ENCODE measurements around the gene SP6. TPM values are rescaled to one million over a fixed set of nuclear protein-coding genes. Genes with fewer than 3 reads are reported as not detected.

Gene SP6
- total RNA-seq, 2 experiments from 2014 or later, result 0.10 to 0.19 TPM

DNA sequence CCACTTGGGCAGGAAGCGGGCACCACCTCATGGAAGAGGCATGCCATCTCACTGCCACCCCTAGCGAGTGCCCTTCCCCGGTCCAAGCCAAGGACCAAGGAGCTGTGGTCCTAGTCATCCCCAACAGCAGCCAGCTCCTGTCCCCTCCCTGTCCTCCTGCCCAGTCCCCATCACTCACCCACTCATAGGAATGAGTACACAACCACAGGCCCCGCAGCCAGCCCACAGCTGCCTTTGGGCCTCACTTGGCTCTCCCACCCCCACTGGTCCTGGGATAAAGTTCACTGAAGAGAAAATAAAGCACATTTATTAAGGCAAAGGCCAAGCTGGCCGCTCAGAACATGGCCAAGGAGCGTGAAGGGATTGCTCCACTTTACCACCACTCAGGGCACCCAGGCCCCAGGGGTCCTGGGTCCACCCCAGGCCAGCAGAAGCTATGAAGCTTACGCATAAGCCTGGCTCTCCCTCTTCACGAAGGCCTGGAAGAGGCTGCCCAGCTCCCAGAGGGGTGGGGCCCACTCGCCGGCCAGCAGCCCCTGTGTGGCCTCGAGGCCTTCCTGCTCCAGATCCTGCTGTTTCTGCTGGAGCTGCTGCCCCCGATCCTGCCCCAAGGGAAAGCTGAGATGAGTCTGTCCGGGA lies 13.4 kb downstream of the SP6 start:
- H3K9me3 Mint-ChIP-seq, result no peaks in the 10 kb centered on the region
- H3K4me1 Mint-ChIP-seq (ENCODE audit: low read depth), result peaks cover 54% of the 10 kb centered on the region
- H3K27ac Mint-ChIP-seq, result no peak overlapping the region
- intact Hi-C loops (cut with micrococcal nuclease), result no loop called here
- H3K4me3 Mint-ChIP-seq, result no peak overlapping the region
- no peak for DNase-seq
- peaks cover 5% of the 10 kb centered on the region for H3K36me3 Mint-ChIP-seq (ENCODE audit: low read depth)
- H3K27me3 Mint-ChIP-seq (ENCODE audit: low read depth), result no peaks in the 10 kb centered on the region
- CTCF ChIA-PET, result interaction anchor here (1.1 to 1.5 kb wide), 2 partner anchors 52 to 54 kb away, joined by 3 to 10 read pairs; no protein-coding TSS in a partner anchor

GRCh38 chr17:47836601-47837000 lies 14.4 kb downstream of the SP6 start:
- peaks cover 52% of the 10 kb centered on the region for H3K4me1 Mint-ChIP-seq (ENCODE audit: low read depth)
- H3K27ac Mint-ChIP-seq, result no peak overlapping the region
- no peaks in the 10 kb centered on the region for H3K9me3 Mint-ChIP-seq
- intact Hi-C loops (cut with micrococcal nuclease), result no loop called here
- H3K27me3 Mint-ChIP-seq (ENCODE audit: low read depth), result no peaks in the 10 kb centered on the region
- peaks cover 5% of the 10 kb centered on the region for H3K36me3 Mint-ChIP-seq (ENCODE audit: low read depth)
- no peak overlapping the region for H3K4me3 Mint-ChIP-seq
- CTCF ChIA-PET, result interaction anchor here (1.0 to 2.0 kb wide), 4 partner anchors 55 to 178 kb away, joined by 3 to 10 read pairs (median 4); no protein-coding TSS in a partner anchor
- DNase-seq, result no peak

GRCh38 chr17:47834756-47835155 lies 16.2 kb downstream of the SP6 start:
- intact Hi-C loops (cut with micrococcal nuclease), result no loop called here
- Mint-ChIP-seq H3K36me3 (ENCODE audit: low read depth) (peaks cover 7% of the 10 kb centered on the region), H3K4me3 (no peak overlapping the region), H3K9me3 (no peaks in the 10 kb centered on the region), H3K27me3 (ENCODE audit: low read depth) (no peaks in the 10 kb centered on the region), H3K4me1 (ENCODE audit: low read depth) (peaks cover 54% of the 10 kb centered on the region), H3K27ac (no peak overlapping the region)
- no peak for DNase-seq
- CTCF ChIA-PET, result interaction anchor here (1.5 to 2.0 kb wide), 2 partner anchors 55 to 56 kb away, joined by 4 to 6 read pairs; no protein-coding TSS in a partner anchor

DNA sequence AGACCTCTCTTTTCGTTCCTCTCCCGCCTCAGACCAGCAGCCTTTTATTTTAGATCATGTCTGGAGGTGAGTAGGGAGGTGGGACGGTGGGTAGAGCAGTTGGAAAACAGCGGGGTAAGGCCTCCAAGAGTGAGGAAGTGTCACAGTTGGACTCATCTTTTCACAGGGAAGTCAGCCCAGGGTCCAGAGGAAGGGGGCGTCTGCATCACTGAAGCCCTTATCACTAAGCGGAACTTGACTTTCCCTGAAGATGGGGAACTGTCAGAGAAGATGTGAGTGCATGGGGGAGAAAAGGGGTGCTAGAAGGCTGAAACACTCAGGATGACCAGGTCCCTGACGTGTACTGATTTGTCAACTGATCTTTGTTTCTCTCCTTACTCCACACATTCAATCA lies 19.0 kb downstream of the SP6 start:
- CTCF ChIA-PET, result interaction anchor here (0.6 to 1.5 kb wide), 6 partner anchors 8 to 118 kb away, joined by 3 to 6 read pairs (median 3); no protein-coding TSS in a partner anchor
- intact Hi-C loops (cut with micrococcal nuclease), result loop anchor here (1.0 to 2.0 kb wide), 2 partner anchors 64 to 139 kb away; partner anchors contain the start of genes CDK5RAP3 and SP2
- peaks cover 60% of the 10 kb centered on the region for H3K4me1 Mint-ChIP-seq (ENCODE audit: low read depth)

GRCh38 chr17:47831003-47831933 lies 19.7 kb downstream of the SP6 start, which contains the start of the genes LRRC46 and MRPL10:
Gene LRRC46, plus strand, starts transcription at chr17:47831670. Its CDS starts 320 bp downstream, at chr17:47831990.
Gene MRPL10, minus strand, starts transcription at chr17:47831541. Its CDS starts 30 bp downstream, at chr17:47831511.
- H3K27me3 Mint-ChIP-seq (ENCODE audit: low read depth), result no peaks in the 10 kb centered on the region
- CTCF ChIA-PET, result interaction anchor here (0.6 to 1.5 kb wide), 7 partner anchors 9 to 119 kb away, joined by 3 to 6 read pairs (median 3); no protein-coding TSS in a partner anchor
- no peaks in the 10 kb centered on the region for H3K9me3 Mint-ChIP-seq
- DNase-seq, result peak; percentile 93
- peaks cover 19% of the 10 kb centered on the region for H3K36me3 Mint-ChIP-seq (ENCODE audit: low read depth)
- H3K27ac Mint-ChIP-seq, result peak within 1 kb of the TSS; percentile 78
- intact Hi-C loops (cut with micrococcal nuclease), result loop anchor here (1.0 to 2.0 kb wide), 2 partner anchors 65 to 140 kb away; partner anchors contain the start of genes CDK5RAP3 and SP2
- H3K4me1 Mint-ChIP-seq (ENCODE audit: low read depth), result peaks cover 60% of the 10 kb centered on the region
- peak within 1 kb of the TSS; percentile 89 for H3K4me3 Mint-ChIP-seq

More for the DNA sequence above, 19.0 kb downstream of the SP6 start:
- no peak for DNase-seq
- H3K27ac Mint-ChIP-seq, result no peak overlapping the region
- H3K36me3 Mint-ChIP-seq (ENCODE audit: low read depth), result peaks cover 13% of the 10 kb centered on the region
- peak overlapping the region; percentile 89 for H3K4me3 Mint-ChIP-seq
- no peaks in the 10 kb centered on the region for H3K9me3 Mint-ChIP-seq
- H3K27me3 Mint-ChIP-seq (ENCODE audit: low read depth), result no peaks in the 10 kb centered on the region

- H3K4me1 Mint-ChIP-seq (ENCODE audit: low read depth), result peaks cover 53% of the 10 kb centered on the region
Observed at GRCh38 chr17:47830396-47831002, 20.5 kb downstream of the SP6 start.

GRCh38 chr17:47829870-47830269 lies 21.1 kb downstream of the SP6 start:
- Mint-ChIP-seq H3K36me3 (ENCODE audit: low read depth) (peaks cover 22% of the 10 kb centered on the region), H3K4me3 (peak overlapping the region; percentile 89), H3K4me1 (ENCODE audit: low read depth) (peaks cover 47% of the 10 kb centered on the region), H3K27me3 (ENCODE audit: low read depth) (no peaks in the 10 kb centered on the region), H3K9me3 (no peaks in the 10 kb centered on the region), H3K27ac (peak overlapping the region; percentile 3)
- CTCF ChIA-PET, result interaction anchor here (1.6 kb wide), 1 partner anchor 11 kb away, joined by 4 read pairs; the partner anchor contains the start of gene SCRN2
- no peak for DNase-seq
- intact Hi-C loops (cut with micrococcal nuclease), result loop anchor here (2.0 kb wide), 1 partner anchor 141 kb away; the partner anchor contains the start of gene CDK5RAP3

More at GRCh38 chr17:47830396-47831002, 20.5 kb downstream of the SP6 start:
- Mint-ChIP-seq H3K27me3 (ENCODE audit: low read depth) (no peaks in the 10 kb centered on the region), H3K36me3 (ENCODE audit: low read depth) (peaks cover 21% of the 10 kb centered on the region), H3K4me3 (peak overlapping the region; percentile 89), H3K9me3 (no peaks in the 10 kb centered on the region), H3K27ac (peak overlapping the region; percentile 78)
- intact Hi-C loops (cut with micrococcal nuclease), result loop anchor here (1.0 to 2.0 kb wide), 2 partner anchors 66 to 140 kb away; partner anchors contain the start of genes CDK5RAP3 and SP2
- CTCF ChIA-PET, result interaction anchor here (0.8 to 1.6 kb wide), 5 partner anchors 10 to 63 kb away, joined by 3 to 6 read pairs (median 4); partner anchors contain the start of gene SCRN2
- DNase-seq, result no peak

DNA sequence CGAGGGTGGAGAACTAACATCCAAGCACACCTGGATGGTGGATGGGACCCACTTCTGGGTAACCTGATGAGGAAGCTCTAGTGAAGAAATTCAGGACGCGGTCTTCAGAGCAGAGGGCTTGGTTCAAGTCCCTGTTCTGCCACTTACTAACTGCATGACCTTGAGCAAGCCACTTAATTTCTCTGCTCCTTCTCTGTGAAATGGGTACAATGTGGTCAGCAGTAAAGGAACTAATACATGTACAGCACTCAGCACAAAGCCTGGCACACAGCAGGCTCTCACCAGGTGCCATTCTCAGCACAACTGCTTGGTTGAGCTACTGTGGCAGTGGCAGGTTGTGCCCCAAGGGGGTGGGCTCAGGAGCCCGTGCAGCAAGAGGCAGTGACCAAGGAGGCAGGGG lies 27.4 kb downstream of the SP6 start:
- intact Hi-C loops (cut with micrococcal nuclease), result no loop called here
- Mint-ChIP-seq H3K27ac (no peak overlapping the region), H3K27me3 (ENCODE audit: low read depth) (no peaks in the 10 kb centered on the region), H3K4me3 (no peak overlapping the region), H3K4me1 (ENCODE audit: low read depth) (peaks cover 25% of the 10 kb centered on the region), H3K36me3 (ENCODE audit: low read depth) (peaks cover 21% of the 10 kb centered on the region), H3K9me3 (no peaks in the 10 kb centered on the region)
- no peak for DNase-seq
- CTCF ChIA-PET, result interaction anchor here (1.1 to 1.3 kb wide), 2 partner anchors 19 to 68 kb away, joined by 3 to 4 read pairs; no protein-coding TSS in a partner anchor

- CTCF ChIA-PET, result interaction anchor here (0.7 to 1.5 kb wide), 4 partner anchors 20 to 684 kb away, joined by 3 to 4 read pairs (median 4); no protein-coding TSS in a partner anchor
- no peak for DNase-seq
- Mint-ChIP-seq H3K27ac (no peak overlapping the region), H3K4me1 (ENCODE audit: low read depth) (peaks cover 23% of the 10 kb centered on the region), H3K9me3 (no peaks in the 10 kb centered on the region), H3K27me3 (ENCODE audit: low read depth) (no peaks in the 10 kb centered on the region), H3K4me3 (peak overlapping the region; percentile 94), H3K36me3 (ENCODE audit: low read depth) (peaks cover 19% of the 10 kb centered on the region)
- intact Hi-C loops (cut with micrococcal nuclease), result no loop called here
Observed at GRCh38 chr17:47822785-47823184, 28.2 kb downstream of the SP6 start.

GRCh38 chr17:47821424-47822391 lies 29.3 kb downstream of the SP6 start, which contains the start of gene OSBPL7:
Gene OSBPL7, minus strand, starts transcription at chr17:47821794. Its CDS starts 1,516 bp downstream, at chr17:47820278.
- CTCF ChIA-PET, result interaction anchor here (0.6 to 1.5 kb wide), 4 partner anchors 21 to 82 kb away, joined by 3 to 4 read pairs (median 3); no protein-coding TSS in a partner anchor
- Mint-ChIP-seq H3K27ac (peak within 1 kb of the TSS; percentile 70), H3K27me3 (ENCODE audit: low read depth) (no peaks in the 10 kb centered on the region), H3K4me3 (peak within 1 kb of the TSS; percentile 94), H3K4me1 (ENCODE audit: low read depth) (peaks cover 23% of the 10 kb centered on the region), H3K36me3 (ENCODE audit: low read depth) (peaks cover 16% of the 10 kb centered on the region), H3K9me3 (no peaks in the 10 kb centered on the region)
- intact Hi-C loops (cut with micrococcal nuclease), result no loop called here
- peak; percentile 89 for DNase-seq
